HG03108 (cell line): ENCODE measurements around the gene NEK2.
"Not testable (repeated sequence)": the region's sequence is repeated elsewhere in the genome, so short reads cannot be mapped to it uniquely, and the experiment has no call there.

Experiments
- ATAC-seq: cut with Tn5 transposase; IDR thresholded peaks from one replicate; pipeline ENCODE4 v1.9.1; 2021; ENCODE audit warnings: moderate library complexity; ENCODE audit not compliant: unreplicated experiment

NEK2 gene

DNA sequence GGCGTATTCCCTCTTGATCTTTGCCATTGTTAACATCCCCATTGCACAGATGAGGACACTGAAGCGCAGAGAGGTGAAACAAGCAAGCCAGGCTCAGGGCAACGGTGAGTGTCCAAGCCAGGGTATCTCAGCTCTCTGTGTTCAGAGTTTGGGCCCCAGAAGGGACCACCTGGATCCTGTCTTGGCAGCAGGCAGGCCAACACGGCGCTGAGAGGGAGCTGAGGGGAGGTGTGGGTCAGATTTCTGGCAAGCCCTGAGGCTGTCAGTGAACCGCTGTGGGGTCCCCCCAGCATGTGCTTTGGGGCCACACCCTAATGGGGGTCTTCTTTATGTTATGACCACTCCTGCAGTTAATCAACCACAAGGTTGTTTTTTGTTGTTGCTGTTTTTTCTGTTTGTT is 23.1 kb downstream of the NEK2 start:
- no peak for ATAC-seq

DNA sequence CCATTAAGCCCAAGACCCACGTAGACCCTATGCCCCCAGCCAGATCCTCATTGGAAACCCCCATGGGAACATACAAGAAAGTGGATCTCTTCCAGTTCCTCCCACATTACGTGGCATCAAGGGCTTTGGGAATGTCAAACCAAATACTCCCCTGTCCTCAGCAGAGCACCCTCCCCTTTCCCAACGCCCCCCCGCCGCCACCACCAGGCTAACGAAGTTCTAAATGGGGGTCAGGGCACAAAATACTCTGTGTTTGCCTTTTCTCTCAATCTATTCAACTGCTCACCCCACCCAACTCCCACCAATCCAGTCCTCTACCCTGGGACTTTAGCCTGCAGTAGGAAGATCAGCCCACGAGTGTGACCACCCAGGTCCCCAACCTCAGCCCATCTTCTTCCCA is 24.5 kb downstream of the NEK2 start:
- ATAC-seq, result no peak

- no peak for ATAC-seq
Observed at GRCh38 chr1:211648980-211649934, 26.2 kb downstream of the NEK2 start.

DNA sequence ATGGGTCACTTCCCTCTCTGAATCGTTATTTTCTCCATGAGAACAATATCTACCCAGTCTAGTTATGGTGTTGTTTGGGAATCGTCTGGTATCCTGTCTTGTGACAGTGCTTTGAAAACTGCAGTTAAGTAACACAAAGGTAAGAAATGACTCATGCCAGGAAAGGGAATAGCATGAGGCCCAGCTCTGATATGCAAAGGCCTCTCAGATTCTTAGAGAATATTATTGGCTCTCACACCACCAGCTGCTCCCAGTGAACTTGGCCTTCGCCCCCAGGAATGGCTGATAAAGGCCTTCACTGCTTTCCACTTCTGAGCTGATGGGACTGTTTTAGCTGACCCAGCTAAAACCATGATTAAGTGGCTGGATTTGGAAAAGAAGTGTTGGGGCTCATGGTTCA is 27.1 kb downstream of the NEK2 start:
- ATAC-seq, result no peak

GRCh38 chr1:211647711-211648121 is 27.7 kb downstream of the NEK2 start:
- ATAC-seq, result no peak

DNA sequence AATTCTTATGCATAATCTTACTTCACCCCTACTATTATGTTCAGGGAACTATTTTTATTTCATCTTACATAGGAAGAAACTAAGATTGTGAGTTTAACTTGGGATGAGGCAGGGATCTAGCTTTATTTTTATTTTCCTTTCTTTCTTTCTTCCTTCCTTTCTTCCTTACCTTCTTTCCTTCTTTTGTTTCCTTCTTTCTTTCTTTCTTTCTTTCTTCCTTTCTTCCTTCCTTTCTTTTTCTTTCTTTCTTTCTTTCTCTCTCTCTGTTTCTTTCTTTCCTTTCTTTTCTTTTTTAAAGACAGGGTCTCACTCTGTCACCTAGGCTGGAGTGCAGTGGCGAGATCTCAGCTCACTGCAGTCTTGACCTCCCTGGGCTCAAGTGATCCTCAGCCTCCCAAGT is 28.9 kb downstream of the NEK2 start:
- ATAC-seq, result no peak

DNA sequence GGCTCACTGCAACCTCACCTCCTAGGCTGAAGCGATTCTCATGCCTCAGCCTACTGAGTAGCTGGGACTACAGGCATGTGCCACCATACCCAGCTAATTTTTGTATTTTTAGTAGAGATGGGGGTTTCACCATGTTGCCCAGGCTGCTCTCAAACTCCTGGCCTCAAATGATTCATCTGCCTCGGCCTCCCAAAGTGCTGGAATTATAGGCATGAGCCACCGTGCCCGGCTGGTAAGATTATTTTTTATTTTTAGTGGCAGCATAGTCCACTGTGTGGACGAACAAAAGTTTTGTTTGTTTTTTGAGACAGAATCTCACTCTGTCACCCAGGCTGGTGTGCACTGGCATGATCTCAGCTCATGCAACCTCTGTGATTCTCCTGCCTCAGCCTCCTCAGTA is 29.8 kb downstream of the NEK2 start:
- ATAC-seq, result not testable (repeated sequence)

DNA sequence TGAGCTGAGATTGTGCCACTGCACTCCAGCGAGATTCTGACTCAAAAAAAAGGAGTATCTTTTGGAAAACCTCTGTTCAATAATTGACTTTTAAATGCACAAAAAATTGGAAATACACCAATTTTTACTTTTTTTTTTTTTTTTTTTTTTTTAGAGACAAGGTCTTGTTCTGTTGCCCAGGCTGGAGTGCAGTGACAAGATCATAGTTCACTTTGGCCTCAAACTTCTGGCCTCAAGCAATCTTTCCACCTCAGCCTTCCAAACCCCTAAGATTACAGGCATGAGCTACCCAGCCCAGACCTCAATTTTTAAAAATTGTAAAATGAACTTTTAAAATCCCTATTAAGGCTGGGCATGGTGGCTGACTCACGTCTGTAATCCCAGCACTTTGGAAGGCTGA is 30.8 kb downstream of the NEK2 start:
- no peak for ATAC-seq

GRCh38 chr1:211643324-211644212 is 31.9 kb downstream of the NEK2 start:
- no peak for ATAC-seq

DNA sequence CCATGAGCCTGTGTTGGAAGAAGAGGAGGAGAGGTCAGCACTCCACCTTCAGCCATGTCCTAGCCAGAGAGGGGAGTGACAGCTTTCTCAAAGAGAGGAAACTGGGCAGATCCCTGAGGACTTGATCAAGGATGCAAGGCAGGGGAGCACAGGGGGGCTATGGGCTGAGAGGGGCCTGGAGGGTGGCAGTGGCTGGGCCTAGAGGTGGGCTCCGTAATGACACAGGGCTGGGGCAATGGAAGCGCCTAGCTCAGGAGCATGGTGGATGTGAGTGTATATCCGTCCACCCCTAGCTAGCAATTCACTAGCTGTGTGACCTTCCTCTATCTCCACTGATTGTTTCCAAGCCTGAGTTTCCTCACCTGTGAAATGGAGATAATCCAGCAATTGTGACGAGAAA is 32.6 kb downstream of the NEK2 start:
- ATAC-seq, result no peak

DNA sequence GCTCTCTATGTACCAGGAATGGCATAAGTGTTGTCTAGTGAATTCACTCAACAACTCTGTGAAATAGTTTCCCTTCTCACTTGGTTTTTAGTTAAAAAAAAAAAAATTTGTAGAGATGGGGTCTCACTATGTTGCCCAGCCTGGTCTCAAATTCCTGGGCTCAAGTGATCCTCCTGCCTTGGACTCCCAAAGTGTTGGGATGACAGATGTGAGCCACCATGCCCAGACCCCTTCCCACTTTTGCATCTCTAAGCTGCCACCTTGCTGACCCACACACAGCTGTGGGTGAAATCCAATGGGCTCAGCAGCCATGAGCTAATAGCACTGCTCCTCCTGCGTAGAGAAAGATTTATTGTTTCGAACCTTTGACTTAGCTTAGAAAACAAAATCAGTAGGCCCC is 33.5 kb downstream of the NEK2 start:
- ATAC-seq, result no peak

- ATAC-seq, result no peak
Observed at GRCh38 chr1:211641044-211641800, 34.2 kb downstream of the NEK2 start.

GRCh38 chr1:211640301-211640630 is 35.2 kb downstream of the NEK2 start:
- ATAC-seq, result no peak

DNA sequence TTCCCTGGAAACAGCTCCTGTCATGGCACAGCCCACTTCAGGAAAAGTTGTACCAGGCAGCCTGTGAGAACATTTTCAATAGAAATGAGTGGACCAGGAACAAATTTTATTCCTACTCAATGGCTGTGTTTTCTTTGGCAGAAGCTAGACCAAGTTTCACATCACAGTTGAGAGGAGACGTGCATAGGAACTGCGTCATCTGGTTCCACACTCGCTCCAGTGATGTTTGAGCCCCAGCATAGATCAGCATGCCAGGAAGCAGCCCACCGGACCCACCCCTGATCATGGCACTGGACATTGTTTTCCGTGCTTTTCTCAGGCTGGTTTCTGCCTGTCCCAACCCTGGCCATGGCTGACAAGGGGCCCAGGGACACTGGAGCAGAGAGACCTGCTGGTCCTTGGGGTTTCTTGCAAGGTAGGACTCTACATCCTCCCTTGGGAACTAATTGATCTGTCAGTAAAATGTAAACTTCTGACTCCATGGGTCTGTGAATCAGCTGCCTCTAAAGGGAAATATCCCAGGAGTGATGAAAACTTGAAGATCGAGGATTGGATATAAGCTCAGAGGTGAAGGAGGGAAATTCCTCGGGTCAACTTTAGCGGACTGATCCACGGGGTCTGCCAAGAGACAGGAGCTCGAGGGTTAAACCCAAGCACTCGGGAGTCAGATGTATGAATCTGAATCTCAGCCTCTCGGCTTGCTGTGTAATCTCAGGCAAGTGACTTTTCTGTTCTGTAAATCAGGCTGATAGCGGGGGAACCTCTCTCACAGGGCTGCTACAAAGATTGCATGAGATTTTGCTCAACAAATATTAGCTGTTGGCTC is 35.7 kb downstream of the NEK2 start:
- no peak for ATAC-seq

- ATAC-seq, result no peak
Observed at GRCh38 chr1:211638689-211639101, 36.7 kb downstream of the NEK2 start.

- ATAC-seq, result no peak
Observed at GRCh38 chr1:211638246-211638645, 37.2 kb downstream of the NEK2 start.

GRCh38 chr1:211637066-211637465 is 38.4 kb downstream of the NEK2 start:
- ATAC-seq, result no peak

DNA sequence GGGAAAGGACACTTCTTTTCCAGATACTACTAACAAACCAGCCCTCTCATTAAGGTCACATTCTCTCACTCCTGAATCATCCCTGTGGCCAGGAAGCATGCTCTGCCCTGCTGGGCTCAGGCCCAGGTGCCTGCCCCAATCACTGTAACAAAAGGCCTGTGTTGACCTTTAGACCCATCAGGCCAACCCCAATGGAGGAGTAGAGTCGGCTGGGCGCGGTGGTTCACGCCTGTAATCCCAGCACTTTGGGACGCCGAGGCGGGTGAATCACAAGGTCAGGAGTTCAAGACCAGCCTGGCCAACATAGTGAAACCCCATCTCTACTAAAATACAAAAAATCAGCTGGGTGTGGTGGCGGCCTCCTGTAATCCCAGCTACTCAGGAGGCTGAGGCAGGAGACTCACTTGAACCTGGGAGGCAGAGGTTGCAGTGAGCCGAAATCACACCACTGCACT is 38.8 kb downstream of the NEK2 start:
- not testable (repeated sequence) for ATAC-seq

DNA sequence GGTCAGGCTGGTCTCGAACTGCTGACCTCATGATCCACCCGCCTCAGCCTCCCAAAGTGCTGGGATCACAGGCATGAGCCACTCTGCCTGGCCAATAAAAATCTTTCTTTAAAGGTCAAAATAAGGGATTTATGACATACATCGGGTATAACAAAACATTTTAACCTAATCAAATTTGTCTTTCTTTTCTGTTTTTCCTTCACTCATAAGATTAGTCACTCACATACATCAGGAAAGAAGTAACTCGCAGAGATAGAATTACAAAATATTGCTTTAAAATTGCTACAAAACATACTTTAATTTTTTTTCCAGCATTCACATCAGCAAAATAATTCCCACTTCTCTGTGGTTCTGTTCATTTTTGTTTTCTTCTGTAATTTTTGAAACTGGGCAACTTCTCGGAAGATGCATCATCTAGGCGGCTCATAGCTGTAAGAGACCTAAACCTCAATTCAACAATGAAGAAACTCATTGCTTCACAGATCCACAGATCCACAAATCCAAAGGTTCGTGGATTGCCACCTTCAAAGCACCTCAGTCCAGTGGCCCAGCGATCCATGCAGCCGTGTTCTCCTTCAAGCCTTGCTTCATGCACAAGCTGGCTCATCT is 39.7 kb downstream of the NEK2 start:
- ATAC-seq, result no peak

GRCh38 chr1:211634931-211635330 is 40.5 kb downstream of the NEK2 start:
- ATAC-seq, result no peak
